GM10248 (cell line): ENCODE results near the gene GNB3.
A peak's percentile ranks its signal among the peaks of the same experiment; 100 is the strongest.

ENCODE experiments used
- CTCF ChIA-PET: fragments of 300-600 bp; sonication (Branson Sonifier 250); formaldehyde crosslinking; extraction: SDS; loops from one replicate; lab custom pipeline; 2021; ENCODE audit warnings: antibody characterized with exemption; lab: Yijun Ruan, JAX
- POLR2A ChIA-PET: fragments of 350-650 bp; sonication (Branson Sonifier 250); formaldehyde crosslinking; extraction: SDS; loops from one replicate; lab custom pipeline; 2020; ENCODE audit warnings: antibody characterized with exemption; lab: Yijun Ruan, JAX
- DNase-seq: peaks from one replicate; pipeline ENCODE4 v3.0.0; 2012; ENCODE audit errors: extremely low spot score
- TF ChIP-seq, protein P1 (sequence below): IDR thresholded peaks from 2 replicates; pipeline ENCODE4 v1.5.1; 2012; ENCODE audit warnings: mild to moderate bottlenecking, low read depth; ENCODE audit errors: extremely low read depth, missing control alignments, control extremely low read depth

The GNB3 gene

DNA sequence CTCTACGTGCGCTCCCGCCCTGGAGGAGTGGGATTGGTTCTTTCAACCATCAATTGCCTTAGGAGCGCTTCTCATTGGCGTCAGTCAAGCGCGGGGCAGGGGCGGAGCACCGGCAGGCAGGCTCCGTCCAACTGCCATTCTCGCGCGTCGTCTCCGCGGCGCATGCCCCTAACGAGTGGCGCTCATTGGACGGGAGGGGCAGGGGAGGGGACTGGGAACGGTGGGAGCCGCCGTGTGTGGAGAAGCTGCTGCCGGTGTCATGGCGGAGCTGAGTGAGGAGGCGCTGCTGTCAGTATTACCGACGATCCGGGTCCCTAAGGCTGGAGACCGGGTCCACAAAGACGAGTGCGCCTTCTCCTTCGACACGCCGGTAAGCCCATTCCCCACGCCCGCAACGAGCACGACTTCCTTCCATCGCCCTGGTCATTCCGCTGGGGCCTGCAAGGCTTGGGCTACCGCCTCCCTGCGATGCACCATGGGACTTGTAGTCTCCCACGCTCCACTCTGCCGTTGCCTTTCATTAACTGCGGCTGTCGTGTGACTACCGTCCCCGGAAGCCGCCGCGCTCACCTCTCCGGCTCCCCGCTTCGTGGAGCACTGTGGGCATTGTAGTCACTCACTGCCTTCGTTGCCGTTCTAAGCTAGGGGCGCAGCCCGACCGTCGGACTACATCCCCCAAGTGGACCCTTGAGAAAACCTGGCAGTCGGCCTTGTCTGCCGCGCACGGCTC lies 11.4 kb downstream of the GNB3 start, which contains the start of gene USP5:
Gene USP5 (plus strand): TSS at position 230 of the 730 bp plus-strand sequence. CDS start 30 bp downstream, at position 260.
- TF ChIP-seq, protein P1, sequence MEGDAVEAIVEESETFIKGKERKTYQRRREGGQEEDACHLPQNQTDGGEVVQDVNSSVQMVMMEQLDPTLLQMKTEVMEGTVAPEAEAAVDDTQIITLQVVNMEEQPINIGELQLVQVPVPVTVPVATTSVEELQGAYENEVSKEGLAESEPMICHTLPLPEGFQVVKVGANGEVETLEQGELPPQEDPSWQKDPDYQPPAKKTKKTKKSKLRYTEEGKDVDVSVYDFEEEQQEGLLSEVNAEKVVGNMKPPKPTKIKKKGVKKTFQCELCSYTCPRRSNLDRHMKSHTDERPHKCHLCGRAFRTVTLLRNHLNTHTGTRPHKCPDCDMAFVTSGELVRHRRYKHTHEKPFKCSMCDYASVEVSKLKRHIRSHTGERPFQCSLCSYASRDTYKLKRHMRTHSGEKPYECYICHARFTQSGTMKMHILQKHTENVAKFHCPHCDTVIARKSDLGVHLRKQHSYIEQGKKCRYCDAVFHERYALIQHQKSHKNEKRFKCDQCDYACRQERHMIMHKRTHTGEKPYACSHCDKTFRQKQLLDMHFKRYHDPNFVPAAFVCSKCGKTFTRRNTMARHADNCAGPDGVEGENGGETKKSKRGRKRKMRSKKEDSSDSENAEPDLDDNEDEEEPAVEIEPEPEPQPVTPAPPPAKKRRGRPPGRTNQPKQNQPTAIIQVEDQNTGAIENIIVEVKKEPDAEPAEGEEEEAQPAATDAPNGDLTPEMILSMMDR = no peak
- DNase-seq = peak; percentile 95
- POLR2A ChIA-PET = interaction anchor here (0.5 to 3.3 kb wide), 14 partner anchors 9 to 577 kb away, joined by 3 to 89 read pairs (median 7); partner anchors contain the start of genes C12orf57, GAPDH, RNU7-1 and SPSB2
- CTCF ChIA-PET = interaction anchor here (0.7 to 8.1 kb wide), 15 partner anchors 10 to 231 kb away, joined by 3 to 130 read pairs (median 4); partner anchors contain the start of genes GNB3, MLF2, PTMS and SPSB2

DNA sequence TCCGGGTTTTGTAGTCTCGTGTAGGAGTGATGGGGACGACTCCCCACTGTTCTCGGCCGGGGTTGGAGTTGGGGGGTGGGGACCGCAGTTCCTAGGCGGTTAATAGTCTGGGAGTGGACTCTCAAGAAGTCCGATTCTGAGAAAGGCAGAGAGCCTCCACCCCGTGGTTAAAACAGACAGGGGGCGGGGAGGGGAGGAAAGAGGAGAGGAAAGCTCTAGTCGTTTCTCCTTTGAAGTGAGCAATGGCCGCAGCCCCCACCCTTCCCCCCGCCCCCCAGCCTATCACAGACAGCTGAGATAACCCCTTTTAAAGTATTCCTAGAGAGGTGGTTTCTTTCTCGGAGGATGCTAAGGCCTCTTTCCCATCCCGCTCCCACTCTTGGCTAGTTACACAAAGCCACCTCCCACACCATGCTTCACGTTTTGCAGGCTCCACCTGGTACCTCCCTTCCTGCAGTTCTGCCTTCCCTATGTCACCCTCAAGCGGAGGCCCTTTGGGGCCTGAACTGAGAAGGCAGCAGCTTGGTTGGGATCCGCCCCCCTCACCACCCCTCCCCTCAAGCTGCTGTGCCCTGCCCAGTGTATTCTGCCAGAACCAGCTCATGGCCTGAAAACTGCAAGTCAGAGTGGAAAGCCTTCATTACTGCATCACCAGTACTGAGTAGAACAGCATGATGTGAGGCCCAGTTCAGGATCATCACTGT lies 12.1 kb downstream of the GNB3 start:
- POLR2A ChIA-PET = interaction anchor here (0.5 to 3.3 kb wide), 10 partner anchors 15 to 382 kb away, joined by 3 to 89 read pairs (median 8); partner anchors contain the start of genes C12orf57, GAPDH, RNU7-1 and SPSB2
- CTCF ChIA-PET = interaction anchor here (0.8 to 8.1 kb wide), 12 partner anchors 13 to 429 kb away, joined by 3 to 130 read pairs (median 4); partner anchors contain the start of genes MLF2, PTMS, SPSB2 and TPI1
- no peak for DNase-seq
- TF ChIP-seq, protein P1 = no peak

DNA sequence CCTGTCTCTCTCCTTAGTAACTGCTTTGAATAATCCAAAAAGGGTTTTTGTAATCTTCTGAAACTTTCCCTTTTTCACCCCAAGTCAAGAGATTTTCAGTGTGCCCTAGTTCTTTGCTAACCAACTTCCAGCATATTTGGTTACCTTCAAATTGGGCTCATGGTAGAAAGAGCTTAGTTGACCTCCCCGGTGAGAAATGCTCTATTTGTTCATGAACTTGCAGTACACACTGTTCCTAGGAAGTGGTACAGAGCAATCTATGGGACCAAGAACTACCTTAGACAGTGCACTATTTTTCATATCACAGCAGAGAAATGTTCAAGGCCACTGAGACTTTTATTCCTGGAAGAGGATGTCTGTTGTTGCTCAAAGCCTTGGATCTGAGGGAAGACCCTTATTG lies 12.9 kb downstream of the GNB3 start:
- TF ChIP-seq, protein P1 = no peak
- ChIA-PET CTCF (interaction anchor here (0.8 to 8.1 kb wide), 5 partner anchors 14 to 430 kb away, joined by 3 to 130 read pairs (median 4); partner anchors contain the start of genes SPSB2 and TPI1), POLR2A (interaction anchor here (1.8 to 3.3 kb wide), 3 partner anchors 14 to 91 kb away, joined by 10 to 89 read pairs (median 46); partner anchors contain the start of genes C12orf57, RNU7-1, SPSB2 and TPI1)
- no peak for DNase-seq

DNA sequence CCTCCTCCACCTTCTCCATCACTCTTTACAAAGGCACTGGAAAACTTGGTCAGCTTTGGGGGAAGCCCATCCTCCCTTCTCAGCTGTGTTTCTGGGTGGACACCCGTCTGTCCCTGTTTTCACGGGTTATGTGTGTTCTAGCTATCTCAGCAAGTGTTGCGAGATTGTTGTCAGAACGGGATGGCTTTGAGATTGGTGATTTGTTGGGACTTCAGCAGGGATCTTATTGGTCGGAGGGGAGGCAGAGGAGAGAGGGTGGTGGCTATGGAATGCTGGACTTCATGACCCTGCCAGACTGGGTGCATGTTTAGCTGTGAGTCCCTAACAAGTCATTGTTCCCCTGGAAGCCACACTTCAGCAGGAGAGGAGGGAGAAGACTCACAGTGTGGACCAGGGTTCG lies 13.3 kb downstream of the GNB3 start:
- CTCF ChIA-PET = interaction anchor here (1.2 to 8.1 kb wide), 4 partner anchors 14 to 431 kb away, joined by 3 to 130 read pairs (median 25); partner anchors contain the start of genes SPSB2 and TPI1
- POLR2A ChIA-PET = interaction anchor here (1.5 to 3.3 kb wide), 2 partner anchors 13 kb away, joined by 7 to 89 read pairs; partner anchors contain the start of gene TPI1

DNA sequence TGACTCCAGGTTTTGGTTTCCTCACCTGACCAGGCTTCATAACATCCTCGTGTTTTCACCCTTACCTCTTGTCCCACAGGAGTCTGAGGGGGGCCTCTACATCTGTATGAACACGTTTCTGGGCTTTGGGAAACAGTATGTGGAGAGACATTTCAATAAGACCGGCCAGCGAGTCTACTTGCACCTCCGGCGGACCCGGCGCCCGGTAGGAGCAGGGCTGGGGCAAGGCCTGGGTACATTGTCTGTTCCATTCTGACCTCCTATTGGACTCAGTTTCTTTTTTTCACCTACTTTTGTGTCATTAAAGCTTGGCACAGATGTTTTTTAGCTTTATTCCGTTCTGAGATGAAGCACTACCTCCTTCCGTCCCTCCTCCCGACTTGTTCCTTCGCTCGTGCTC lies 14.6 kb downstream of the GNB3 start:
- POLR2A ChIA-PET = interaction anchor here (1.5 kb wide), 1 partner anchor 12 kb away, joined by 7 read pairs; the partner anchor contains the start of gene TPI1
- TF ChIP-seq, protein P1 = no peak
- CTCF ChIA-PET = interaction anchor here (1.0 to 8.1 kb wide), 6 partner anchors 12 to 318 kb away, joined by 3 to 130 read pairs (median 3); partner anchors contain the start of genes SPSB2 and TPI1
- DNase-seq = no peak

More for the DNA sequence above, 13.3 kb downstream of the GNB3 start:
- no peak for DNase-seq
- TF ChIP-seq, protein P1 = no peak
